HG03354 (cell line): Measurements from ENCODE around the gene SLC44A3.

Experiments used
- ATAC-seq: cut with Tn5 transposase; IDR thresholded peaks from one replicate; pipeline ENCODE4 v1.9.1; 2021; ENCODE audit warnings: mild to moderate bottlenecking; ENCODE audit not compliant: unreplicated experiment, poor library complexity, severe bottlenecking

Gene SLC44A3

DNA sequence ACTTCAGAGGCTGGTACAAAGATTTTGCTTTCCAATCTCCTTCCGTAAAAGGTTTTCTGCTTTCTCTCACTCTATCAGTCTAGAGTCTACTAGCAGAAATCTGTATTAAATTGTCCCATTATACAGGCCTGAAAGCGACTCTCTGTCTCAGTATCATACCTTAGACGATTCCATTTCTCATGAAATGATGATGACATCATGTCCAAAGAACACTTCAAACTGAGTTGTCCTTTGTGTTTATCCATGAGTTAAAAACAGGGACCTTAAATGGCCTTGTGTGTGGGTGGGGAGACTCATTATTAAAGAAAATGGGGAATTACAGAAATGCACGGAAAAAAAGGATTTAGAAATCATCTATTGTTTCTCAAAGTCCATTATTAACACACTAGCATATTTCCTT lies 21.0 kb upstream of the SLC44A3 start:
- ATAC-seq, result no peak

GRCh38 chr1:94801919-94802546 lies 18.1 kb upstream of the SLC44A3 start:
- peak; percentile 74 for ATAC-seq

- ATAC-seq, result no peak
Measured at GRCh38 chr1:94803106-94803505, 17.1 kb upstream of the SLC44A3 start.

- ATAC-seq, result no peak
Measured at GRCh38 chr1:94803517-94804441, 16.4 kb upstream of the SLC44A3 start.

DNA sequence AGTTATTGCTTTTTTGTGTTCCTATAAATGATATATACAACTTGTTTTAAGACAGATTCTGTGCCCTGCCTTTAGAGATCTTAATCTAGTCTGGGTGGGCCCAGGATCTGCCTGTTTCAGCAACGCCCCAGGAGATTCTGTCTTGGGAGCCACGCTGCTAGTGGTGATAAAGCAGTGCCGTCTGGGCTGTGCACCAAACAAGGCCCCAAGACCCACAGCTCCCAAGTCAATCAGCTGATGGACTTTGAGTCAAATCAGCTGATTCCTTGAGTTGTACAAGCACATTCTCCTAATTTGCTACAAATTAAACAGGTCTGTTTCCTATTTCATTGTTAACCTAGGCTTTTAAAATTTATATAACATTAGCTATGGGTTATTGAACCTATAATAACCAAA lies 15.7 kb upstream of the SLC44A3 start:
- no peak for ATAC-seq

GRCh38 chr1:94805912-94806311 lies 14.2 kb upstream of the SLC44A3 start:
- ATAC-seq, result peak; percentile 80

DNA sequence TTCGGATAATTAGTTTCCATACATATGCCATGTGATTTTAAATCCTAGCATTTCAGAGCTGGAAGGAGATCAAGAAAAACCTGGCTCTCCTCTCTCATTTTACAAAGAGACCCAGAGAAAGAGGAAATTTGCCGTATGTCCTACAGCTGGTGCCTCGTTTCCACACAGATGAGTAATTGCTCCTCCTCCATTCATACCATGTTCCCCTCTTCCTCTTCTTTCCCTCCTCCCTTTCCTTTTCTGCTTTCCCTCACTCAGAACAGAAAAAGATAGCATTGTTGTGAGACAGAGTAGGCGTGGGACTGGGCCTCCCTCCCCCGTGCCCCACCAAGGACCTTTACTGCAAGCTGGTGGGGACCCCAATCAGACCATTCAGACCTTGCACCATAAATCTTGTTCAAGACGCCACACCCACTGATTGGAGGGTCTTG lies 13.7 kb upstream of the SLC44A3 start:
- ATAC-seq, result no peak

GRCh38 chr1:94807742-94808491 lies 12.2 kb upstream of the SLC44A3 start:
- ATAC-seq, result no peak

DNA sequence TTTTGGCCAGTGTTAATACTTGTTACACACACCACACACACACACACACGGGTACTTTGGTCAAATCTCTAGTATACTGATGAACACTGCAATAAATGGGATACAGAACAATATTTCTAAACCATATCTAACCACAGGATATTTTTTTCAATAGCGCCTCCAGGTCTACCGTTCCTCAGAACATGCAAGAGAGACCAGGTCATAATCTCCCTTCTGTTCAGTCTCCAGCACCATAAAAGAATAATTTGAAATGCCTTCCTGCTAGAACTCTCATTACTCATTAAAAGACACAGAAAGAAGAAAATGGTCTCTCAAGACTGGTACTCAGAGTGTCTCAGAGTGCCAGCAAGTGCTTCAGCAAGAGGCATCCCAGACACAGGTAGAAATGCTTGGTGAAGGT lies 11.5 kb upstream of the SLC44A3 start:
- ATAC-seq, result no peak

GRCh38 chr1:94812985-94813384 lies 7.2 kb upstream of the SLC44A3 start:
- ATAC-seq, result no peak

DNA sequence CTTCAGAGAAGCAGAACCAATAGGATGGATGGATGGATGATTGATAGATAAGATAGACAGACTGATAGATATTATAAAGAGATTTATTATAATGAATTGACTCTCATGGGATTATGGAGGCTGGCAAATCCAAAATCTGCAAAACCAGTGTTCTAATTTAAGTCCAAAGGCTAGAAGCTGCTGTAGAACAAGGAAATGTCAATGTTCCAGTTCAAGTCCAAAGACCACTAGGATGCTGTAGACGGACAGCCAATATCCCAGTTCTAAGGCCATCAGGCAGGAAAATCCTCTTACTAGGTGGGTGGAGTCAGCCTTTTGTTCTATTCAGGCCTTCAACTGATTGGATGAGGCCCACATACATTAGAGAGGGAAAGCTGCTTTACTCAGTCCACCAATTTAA lies 4.1 kb upstream of the SLC44A3 start:
- ATAC-seq, result no peak

- ATAC-seq, result no peak
Measured at GRCh38 chr1:94817712-94818111, 2.4 kb upstream of the SLC44A3 start.

DNA sequence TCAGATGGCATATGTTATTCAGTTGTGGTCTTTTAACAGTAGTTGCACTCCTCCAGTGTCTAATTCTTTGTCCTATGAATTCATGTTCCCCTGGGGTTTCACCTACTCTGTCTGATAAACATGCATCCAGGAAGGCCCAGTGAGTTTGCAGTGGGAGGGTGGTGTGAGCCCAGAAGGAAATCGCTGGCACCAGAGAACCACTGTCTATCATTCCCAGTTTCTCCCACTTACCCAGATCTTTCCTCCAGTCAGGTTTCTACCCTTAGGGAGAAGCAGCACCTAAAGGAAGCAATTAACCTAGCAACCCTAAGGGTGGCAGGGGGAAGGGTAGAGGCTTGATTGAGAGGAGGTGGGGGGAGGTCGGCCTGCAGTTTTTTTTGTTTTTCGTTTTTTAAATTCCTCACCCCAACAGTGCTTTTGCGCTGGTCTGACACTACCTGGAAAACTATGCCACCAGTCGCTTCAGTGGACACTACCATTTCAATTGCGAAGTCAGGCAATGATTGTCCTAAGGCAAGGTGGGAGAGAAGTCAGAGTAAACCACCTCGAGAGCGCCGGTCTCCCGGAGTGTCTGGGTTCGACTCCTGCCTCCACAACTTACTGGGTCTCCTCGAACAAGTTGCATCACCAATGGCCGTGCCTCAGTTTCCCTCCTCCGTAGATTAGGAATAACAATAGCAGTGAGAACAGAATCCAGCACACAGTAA lies 766 bp upstream of the SLC44A3 start:
- no peak for ATAC-seq

DNA sequence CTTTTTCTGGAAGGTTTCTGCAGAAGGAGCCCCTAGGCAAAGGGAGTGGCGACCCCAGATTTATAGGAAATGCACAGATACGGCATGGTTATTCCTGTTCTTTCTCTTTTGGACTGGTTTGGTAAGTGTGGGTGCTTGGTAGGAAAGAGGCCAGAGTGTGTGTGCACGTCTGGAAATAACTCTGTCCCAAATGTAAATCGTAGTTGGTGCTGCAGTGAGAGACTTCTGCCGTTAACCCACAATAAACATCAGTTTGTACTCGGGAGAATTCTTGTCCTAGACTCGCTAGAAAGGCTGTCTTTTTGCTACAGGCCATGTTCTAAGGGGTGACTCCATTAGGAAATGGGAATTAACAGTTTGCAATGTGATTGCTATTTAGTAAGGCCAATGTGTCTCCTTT lies 779 bp downstream of the SLC44A3 start:
- no peak for ATAC-seq

DNA sequence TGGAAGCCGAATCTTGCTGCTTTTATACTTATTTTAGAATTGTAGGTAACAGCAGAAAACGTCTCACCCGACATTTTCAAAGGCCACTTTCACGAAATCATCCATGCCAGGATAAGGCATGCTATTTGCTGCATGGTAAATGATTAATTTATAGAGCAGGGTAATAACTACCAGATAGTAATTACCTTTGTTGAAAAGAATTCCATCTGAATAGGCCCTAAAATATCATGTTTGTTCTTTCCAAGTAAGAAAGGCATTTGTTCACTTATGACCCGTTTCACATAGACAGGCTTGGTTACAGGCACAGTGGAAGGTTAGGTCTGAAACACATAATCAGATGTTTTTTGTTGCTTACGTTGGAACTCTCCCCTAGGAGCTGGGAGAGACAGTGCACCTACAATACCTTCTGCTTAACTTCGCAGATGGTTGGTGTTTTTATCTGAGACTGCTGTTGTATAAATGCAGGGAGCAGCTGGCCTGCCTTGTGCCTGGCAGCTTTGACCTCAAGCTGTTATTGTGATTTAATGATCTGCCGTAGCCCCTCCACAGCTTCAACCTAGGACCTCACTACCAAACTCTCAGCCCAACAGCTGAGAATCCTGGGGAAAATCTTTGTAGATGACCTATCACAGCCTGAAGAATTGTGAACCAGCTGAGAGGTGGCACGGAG lies 1.6 kb downstream of the SLC44A3 start:
- ATAC-seq, result no peak

DNA sequence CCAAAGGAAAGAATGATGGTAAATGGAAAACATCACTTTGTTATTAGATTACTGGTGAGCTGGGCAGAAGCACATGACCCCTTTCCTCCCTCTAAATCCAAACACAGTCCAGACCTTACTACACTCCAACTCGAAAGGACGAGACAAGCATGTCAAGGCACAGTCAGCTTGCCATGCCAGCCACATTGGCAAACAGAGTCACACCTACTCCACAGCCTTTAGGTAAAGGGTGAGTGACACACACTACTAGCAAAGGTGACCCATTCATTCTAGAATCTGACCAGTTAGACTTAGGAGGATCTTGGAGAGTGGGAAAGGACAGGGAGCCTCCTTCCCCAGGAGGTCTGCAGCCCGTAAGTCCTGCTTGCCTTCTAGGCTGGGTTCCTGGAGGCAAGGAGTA lies 3.0 kb downstream of the SLC44A3 start:
- no peak for ATAC-seq

GRCh38 chr1:94825936-94826335 lies 5.8 kb downstream of the SLC44A3 start:
- no peak for ATAC-seq

GRCh38 chr1:94827434-94827833 lies 7.3 kb downstream of the SLC44A3 start:
- no peak for ATAC-seq

DNA sequence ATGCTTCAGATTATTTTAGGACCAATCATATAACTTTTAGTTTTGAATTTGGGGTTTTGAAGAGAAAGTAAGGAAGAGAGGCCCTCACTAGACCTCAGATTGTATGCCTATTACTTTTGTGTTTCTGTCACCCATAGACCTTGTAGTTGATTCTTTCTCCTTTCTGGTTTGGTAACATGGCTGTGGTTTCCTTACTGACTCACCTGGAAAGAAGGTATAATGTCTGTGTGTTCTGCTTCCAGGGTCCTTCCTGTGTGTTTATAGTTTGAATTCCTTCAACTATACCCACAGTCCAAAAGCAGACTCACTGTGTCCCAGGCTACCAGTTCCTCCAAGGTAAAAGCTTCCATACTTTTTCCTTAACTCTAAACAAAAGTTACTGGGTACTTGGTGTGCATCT lies 8.1 kb downstream of the SLC44A3 start:
- no peak for ATAC-seq
